Measurements from ENCODE around the gene LRCOL1. TPM values are rescaled to one million over a fixed set of nuclear protein-coding genes. Genes with fewer than 3 reads are reported as not detected.

Gene LRCOL1
- total and polyA plus RNA-seq, 2 experiments from 2014 or later = 1.7 TPM; not detected in 1

GRCh38 chr12:132620899-132621656, 10.7 kb upstream of the LRCOL1 start:
- Mint-ChIP-seq H3K27ac (no peak overlapping the region), H3K4me1 (peaks cover 14% of the 10 kb centered on the region), H3K9me3 (peaks cover 19% of the 10 kb centered on the region), H3K4me3 (0 out of 3 replicates have a peak overlapping the region, but pooled peaks have one; percentile 14), H3K27me3 (ENCODE audit: insufficient read depth, low read depth, poor library complexity) (peaks cover 40% of the 10 kb centered on the region), H3K36me3 (ENCODE audit: low read depth) (peaks cover 26% of the 10 kb centered on the region)
- Histone ChIP-seq H3K27me3 (ENCODE audit: insufficient read depth) (peaks cover 39% of the 10 kb centered on the region), H4K20me1 (replicated peaks; ENCODE audit: insufficient read depth) (0 out of 2 replicates have a peak, but pooled peaks cover 6% of the 10 kb centered on the region), H3K36me3 (ENCODE audit: insufficient read depth) (no peaks in the 10 kb centered on the region), H3K4me3 (no peak overlapping the region), H3F3A (replicated peaks; ENCODE audit: low read depth) (0 out of 2 replicates have a peak, but pooled peaks cover 3% of the 10 kb centered on the region), H3K9me2 (ENCODE audit: insufficient read depth) (no peaks in the 10 kb centered on the region), H3K79me2 (replicated peaks; ENCODE audit: insufficient read depth) (no peaks in the 10 kb centered on the region), H2AFZ (no peak overlapping the region), H3K4me1 (ENCODE audit: insufficient read depth) (peaks cover 6% of the 10 kb centered on the region; the same call in 1 of the 2 replicates), H3K27ac (ENCODE audit: low read depth) (no peak overlapping the region), H3K4me2 (no peak overlapping the region)
- TF ChIP-seq EZH2phosphoT487 (IDR thresholded peaks at IDR 0.05; ENCODE audit: unreplicated experiment) = no peak
- TF ChIP-seq, protein P1, sequence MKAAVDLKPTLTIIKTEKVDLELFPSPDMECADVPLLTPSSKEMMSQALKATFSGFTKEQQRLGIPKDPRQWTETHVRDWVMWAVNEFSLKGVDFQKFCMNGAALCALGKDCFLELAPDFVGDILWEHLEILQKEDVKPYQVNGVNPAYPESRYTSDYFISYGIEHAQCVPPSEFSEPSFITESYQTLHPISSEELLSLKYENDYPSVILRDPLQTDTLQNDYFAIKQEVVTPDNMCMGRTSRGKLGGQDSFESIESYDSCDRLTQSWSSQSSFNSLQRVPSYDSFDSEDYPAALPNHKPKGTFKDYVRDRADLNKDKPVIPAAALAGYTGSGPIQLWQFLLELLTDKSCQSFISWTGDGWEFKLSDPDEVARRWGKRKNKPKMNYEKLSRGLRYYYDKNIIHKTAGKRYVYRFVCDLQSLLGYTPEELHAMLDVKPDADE (IDR thresholded peaks at IDR 0.05) = no peak
- TF ChIP-seq POLR2AphosphoS5 (IDR thresholded peaks at IDR 0.05; ENCODE audit: low read depth) = no peak; the same call in 1 of the 2 replicates
- TF ChIP-seq ZNF462 (CRISPR knock-in tag; IDR thresholded peaks at IDR 0.05) = no peak
- TF ChIP-seq CTCF (conservative IDR thresholded peaks at IDR 0.05; ENCODE audit: low read depth in 2 of 2) = no peak
- no peak for TF ChIP-seq ZNF331 (CRISPR knock-in tag; IDR thresholded peaks at IDR 0.05; ENCODE audit: low read depth)
- no peak for TF ChIP-seq REST (IDR thresholded peaks at IDR 0.05; ENCODE audit: unreplicated experiment)
- TF ChIP-seq CREB1 (CRISPR knock-in tag; IDR thresholded peaks at IDR 0.05; ENCODE audit: low read depth) = no peak
- TF ChIP-seq STAT1 (IDR thresholded peaks at IDR 0.05; ENCODE audit: unreplicated experiment) = no peak
- TF ChIP-seq EZH2 (IDR thresholded peaks at IDR 0.05; ENCODE audit: low read depth, unreplicated experiment) = no peak
- no peak for TF ChIP-seq JUNB (IDR thresholded peaks at IDR 0.05; ENCODE audit: unreplicated experiment)
- no peak for TF ChIP-seq NANOG (IDR thresholded peaks at IDR 0.05; ENCODE audit: borderline replicate concordance)
- TF ChIP-seq ZNF114 (CRISPR knock-in tag; IDR thresholded peaks at IDR 0.05) = no peak
- ATAC-seq (no peak), DNase-seq (ENCODE audit: low spot score) (no peak)
